ENCODE data around the gene SLC17A5. TPM values are rescaled to one million over a fixed set of nuclear protein-coding genes. Genes with fewer than 3 reads are reported as not detected.
A peak's percentile ranks its signal among the peaks of the same experiment; 100 is the strongest.

Gene SLC17A5
- total RNA-seq (8.0 and 8.2 TPM in 2 replicates), polyA plus RNA-seq (2.1 and 3.8 TPM in 2 replicates), polyA minus RNA-seq (5.1 and 8.5 TPM in 2 replicates)
- total RNA-seq (2013): 6.1 TPM

- Mint-ChIP-seq H3K4me3 (peak within 1 kb of the TSS; percentile 100), H3K27ac (peak within 1 kb of the TSS; percentile 99), H3K9me3 (ENCODE audit: insufficient read depth) (no peaks in the 10 kb centered on the region), H3K4me1 (peaks cover 23% of the 10 kb centered on the region), H3K27me3 (no peaks in the 10 kb centered on the region)
- Histone ChIP-seq H3K27me3 (replicated peaks in 1 of 4; ENCODE audit: control extremely low read depth in 1 of 4, control insufficient read depth in 3 of 4, insufficient read depth in 4 of 4, low read length in 3 of 4) (no peaks in the 10 kb centered on the region), H2AFZ (ENCODE audit: insufficient read depth, low read depth, low read length, poor library complexity, severe bottlenecking) (peak within 1 kb of the TSS; percentile 99), H3K79me2 (ENCODE audit: control insufficient read depth, insufficient read depth, low read length) (peaks cover 3% of the 10 kb centered on the region), H3K4me1 (ENCODE audit: control insufficient read depth in 2 of 2, insufficient read depth in 2 of 2, low read length in 2 of 2) (peaks cover 8 to 14% of the 10 kb centered on the region in 2 donors), H3K9me3 (ENCODE audit: control extremely low read depth in 1 of 3, control insufficient read depth in 2 of 3, insufficient read depth in 1 of 3, low read length in 2 of 3) (no peaks in the 10 kb centered on the region), H3K4me2 (replicated peaks; ENCODE audit: low read depth, low read length, poor library complexity, severe bottlenecking) (peak within 1 kb of the TSS; percentile 85), H3K4me3 (ENCODE audit: control extremely low read depth in 1 of 5, extremely low read depth in 1 of 5, insufficient read depth in 1 of 5, low read depth in 2 of 5, low read length in 4 of 5) (peak within 1 kb of the TSS; percentile 72 to 99 (median 91)), H3K27ac (ENCODE audit: low read length in 2 of 2) (peak within 1 kb of the TSS; percentile 96 to 97), H3K36me3 (replicated peaks in 1 of 2; ENCODE audit: control extremely low read depth in 1 of 2, control insufficient read depth in 1 of 2, extremely low read depth in 1 of 2, insufficient read depth in 2 of 2, low read length in 1 of 2) (no peaks in the 10 kb centered on the region), H4K20me1 (ENCODE audit: control insufficient read depth, insufficient read depth, low read length, poor library complexity, severe bottlenecking) (no peaks in the 10 kb centered on the region), H3K9ac (ENCODE audit: low read length) (peak within 1 kb of the TSS; percentile 97)
- WGBS (ENCODE audit: insufficient coverage): under 1% methylated on average over 90 of the region's 90 CpGs
- POLR2A ChIA-PET: interaction anchor here (0.6 to 3.4 kb wide), 11 partner anchors 9 to 1948 kb away, joined by 3 to 49 read pairs (median 5); partner anchors contain the start of genes CGAS, EEF1A1, MTO1 and SENP6
- no peak for TF ChIP-seq EZH2 (IDR thresholded peaks at IDR 0.05; ENCODE audit: borderline replicate concordance, insufficient read depth, low read depth, low read length, poor library complexity, severe bottlenecking)
- TF ChIP-seq CTCF (IDR thresholded peaks at IDR 0.05): no peak
- intact Hi-C loops (cut with micrococcal nuclease): loop anchor here (1.0 to 5.0 kb wide), 5 partner anchors 132 to 1949 kb away; partner anchors contain the start of genes CGAS, COX7A2, EEF1A1 and SENP6
- peak; percentile 94 for DNase-seq
- ATAC-seq (ENCODE audit: low read depth): peak; percentile 88
- CTCF ChIA-PET: interaction anchor here (0.7 to 3.2 kb wide), 18 partner anchors 10 to 1979 kb away, joined by 3 to 46 read pairs (median 7); partner anchors contain the start of genes CGAS and MTO1
Measured at GRCh38 chr6:73653571-73654424, at the start of gene SLC17A5. Gene SLC17A5, minus strand, starts transcription at chr6:73653992. Its CDS starts 106 bp downstream, at chr6:73653886.

- peaks cover 26% of the 10 kb centered on the region for H3K27me3 Mint-ChIP-seq
- H3K4me2 ChIP-seq (replicated peaks; ENCODE audit: low read depth, low read length, poor library complexity, severe bottlenecking): no peak overlapping the region
- TF ChIP-seq EZH2 (IDR thresholded peaks at IDR 0.05; ENCODE audit: borderline replicate concordance, insufficient read depth, low read depth, low read length, poor library complexity, severe bottlenecking) (no peak), CTCF (IDR thresholded peaks at IDR 0.05) (no peak)
Measured at GRCh38 chr6:73703466-73703865, 49.7 kb upstream of the SLC17A5 start.

More at GRCh38 chr6:73703466-73703865, 49.7 kb upstream of the SLC17A5 start:
- DNase-seq (no peak), ATAC-seq (ENCODE audit: low read depth) (no peak)
- intact Hi-C loops (cut with micrococcal nuclease): no loop called here
- Histone ChIP-seq H3K9me3 (ENCODE audit: control extremely low read depth in 1 of 3, control insufficient read depth in 2 of 3, insufficient read depth in 1 of 3, low read length in 2 of 3) (no peaks in the 10 kb centered on the region), H3K79me2 (ENCODE audit: control insufficient read depth, insufficient read depth, low read length) (no peaks in the 10 kb centered on the region), H3K27ac (ENCODE audit: low read length in 2 of 2) (no peak overlapping the region), H2AFZ (ENCODE audit: insufficient read depth, low read depth, low read length, poor library complexity, severe bottlenecking) (no peak overlapping the region), H3K9ac (ENCODE audit: low read length) (no peak overlapping the region), H4K20me1 (ENCODE audit: control insufficient read depth, insufficient read depth, low read length, poor library complexity, severe bottlenecking) (no peaks in the 10 kb centered on the region), H3K36me3 (replicated peaks in 1 of 2; ENCODE audit: control extremely low read depth in 1 of 2, control insufficient read depth in 1 of 2, extremely low read depth in 1 of 2, insufficient read depth in 2 of 2, low read length in 1 of 2) (no peaks in the 10 kb centered on the region), H3K27me3 (replicated peaks in 1 of 4; ENCODE audit: control extremely low read depth in 1 of 4, control insufficient read depth in 3 of 4, insufficient read depth in 4 of 4, low read length in 3 of 4) (no peaks in the 10 kb centered on the region), H3K4me1 (ENCODE audit: control insufficient read depth in 2 of 2, insufficient read depth in 2 of 2, low read length in 2 of 2) (no peaks in the 10 kb centered on the region), H3K4me3 (ENCODE audit: control extremely low read depth in 1 of 5, extremely low read depth in 1 of 5, insufficient read depth in 1 of 5, low read depth in 2 of 5, low read length in 4 of 5) (no peak overlapping the region)
- H3K27ac Mint-ChIP-seq: no peak overlapping the region
- CTCF ChIA-PET: no interaction called here
- no CpG with 5 or more reads among the region's 1 CpG for WGBS (ENCODE audit: insufficient coverage)
- no peaks in the 10 kb centered on the region for H3K4me1 Mint-ChIP-seq
- no peaks in the 10 kb centered on the region for H3K9me3 Mint-ChIP-seq (ENCODE audit: insufficient read depth)
- H3K4me3 Mint-ChIP-seq: no peak overlapping the region
- POLR2A ChIA-PET: interaction anchor here (0.7 kb wide), 1 partner anchor 10 kb away, joined by 3 read pairs; no protein-coding TSS in a partner anchor
